HG03460 (cell line): Measurements from ENCODE around the gene OR51G2.

Experiments used
- ATAC-seq: cut with Tn5 transposase; IDR thresholded peaks from one replicate; pipeline ENCODE4 v1.9.1; 2021; ENCODE audit not compliant: unreplicated experiment

The OR51G2 gene

GRCh38 chr11:4865855-4866254 lies 53.3 kb downstream of the OR51G2 start:
- no peak for ATAC-seq

GRCh38 chr11:4863876-4864275 lies 55.3 kb downstream of the OR51G2 start:
- ATAC-seq, result no peak
